ENCODE data around the gene LHFPL4. TPM values are rescaled to one million over a fixed set of nuclear protein-coding genes. Genes with fewer than 3 reads are reported as not detected.

LHFPL4 gene
- total RNA-seq, 2 donors from 2014 or later = not detected

DNA sequence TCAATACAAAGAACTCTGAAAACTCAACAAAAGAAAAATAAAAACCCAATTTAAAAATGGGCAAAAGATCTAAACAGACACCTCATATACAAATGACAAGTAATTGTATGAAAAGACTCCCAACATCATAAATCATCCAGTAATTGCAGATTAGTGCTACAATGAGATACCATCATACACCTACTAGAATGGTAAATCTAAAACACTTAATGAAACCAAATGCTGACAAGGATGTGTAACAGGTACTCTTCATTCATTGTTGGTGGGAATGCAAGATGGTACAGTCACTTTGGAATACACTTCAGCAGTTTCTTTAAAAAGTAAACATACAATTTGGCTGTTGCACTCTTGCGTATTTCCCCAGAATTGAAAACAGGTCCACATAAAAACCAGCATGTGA is 68.4 kb downstream of the LHFPL4 start:
- DNase-seq = no peak
- no peak overlapping the region for H3K4me3 Mint-ChIP-seq
- no peak for ATAC-seq
- no peaks in the 10 kb centered on the region for H3K27me3 Mint-ChIP-seq
- no peak overlapping the region for H3K27ac Mint-ChIP-seq
- H3K9me3 ChIP-seq (ENCODE audit: control insufficient read depth, low read length, poor library complexity, severe bottlenecking) = no peaks in the 10 kb centered on the region
- no peaks in the 10 kb centered on the region for H3K4me1 Mint-ChIP-seq
- H3K36me3 Mint-ChIP-seq (ENCODE audit: low read depth) = no peaks in the 10 kb centered on the region

DNA sequence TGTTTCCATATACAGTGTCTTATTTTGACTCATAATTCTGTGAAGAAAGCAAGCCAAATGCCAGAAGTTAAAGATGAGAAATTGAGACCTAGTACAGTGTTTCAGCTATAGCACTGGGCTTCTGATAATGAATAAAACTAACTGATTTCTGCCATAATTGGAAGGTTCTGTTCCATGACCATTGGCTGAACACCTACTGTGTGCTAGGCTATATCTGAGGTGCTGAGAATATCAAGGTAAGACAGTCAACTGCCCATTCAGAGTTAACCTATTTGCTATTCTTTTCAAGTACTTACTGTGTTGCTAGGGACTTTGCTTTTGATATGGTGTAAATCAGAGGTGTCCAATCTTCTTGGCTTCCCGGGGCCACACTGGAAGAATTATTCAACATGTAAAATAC is 73.4 kb downstream of the LHFPL4 start:
- Mint-ChIP-seq H3K4me3 (no peak overlapping the region), H3K36me3 (ENCODE audit: low read depth) (peaks cover 19% of the 10 kb centered on the region), H3K27ac (no peak overlapping the region), H3K4me1 (peaks cover 8% of the 10 kb centered on the region), H3K27me3 (no peaks in the 10 kb centered on the region)
- ATAC-seq (no peak), DNase-seq (no peak)
- H3K9me3 ChIP-seq (ENCODE audit: control insufficient read depth, low read length, poor library complexity, severe bottlenecking) = no peaks in the 10 kb centered on the region

DNA sequence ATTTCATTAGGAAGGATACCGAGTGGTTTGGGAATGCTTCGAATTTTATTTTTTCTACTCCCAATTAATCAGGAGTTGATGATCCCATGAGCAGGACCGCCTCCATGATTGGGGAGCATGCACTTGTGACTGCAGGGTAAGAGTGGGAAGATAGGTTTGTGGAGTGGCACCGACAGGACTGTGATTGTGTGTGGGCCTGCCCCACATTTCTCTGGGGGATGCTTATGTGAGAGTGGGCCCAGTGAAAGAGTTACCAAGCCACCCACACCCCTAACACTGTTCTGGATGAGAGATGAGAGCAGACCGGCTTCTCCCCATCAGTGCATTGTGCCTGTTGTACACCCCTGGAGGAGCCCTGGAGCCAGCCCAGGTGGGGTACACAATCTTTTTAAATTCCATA is 76.7 kb downstream of the LHFPL4 start:
- no peaks in the 10 kb centered on the region for H3K27me3 Mint-ChIP-seq
- no peak overlapping the region for H3K27ac Mint-ChIP-seq
- peaks cover 8% of the 10 kb centered on the region for H3K4me1 Mint-ChIP-seq
- ATAC-seq (no peak), DNase-seq (no peak)
- no peak overlapping the region for H3K4me3 Mint-ChIP-seq
- H3K36me3 Mint-ChIP-seq (ENCODE audit: low read depth) = peaks cover 28% of the 10 kb centered on the region
- no peaks in the 10 kb centered on the region for H3K9me3 ChIP-seq (ENCODE audit: control insufficient read depth, low read length, poor library complexity, severe bottlenecking)

DNA sequence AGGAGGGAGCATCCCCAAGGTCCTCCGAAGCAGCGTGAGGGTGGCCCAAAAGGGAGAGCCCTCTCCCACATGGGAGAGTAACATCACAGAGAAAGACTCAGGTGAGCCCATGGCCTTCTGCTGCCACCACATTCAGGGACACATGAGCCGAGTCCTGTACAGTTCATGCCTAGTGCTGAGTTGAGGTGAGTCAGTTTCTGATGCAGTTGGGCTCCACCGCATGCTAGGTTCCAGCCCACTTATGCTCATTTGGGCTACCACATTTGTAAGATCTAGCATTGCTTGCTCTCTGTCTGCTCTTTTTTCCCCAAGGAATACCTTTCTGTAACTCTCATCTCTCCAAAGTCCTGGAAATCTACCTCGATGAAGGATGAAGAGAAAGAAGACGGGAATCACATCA is 79.1 kb downstream of the LHFPL4 start:
- no peak for ATAC-seq
- Mint-ChIP-seq H3K27ac (no peak overlapping the region), H3K4me1 (peaks cover 7% of the 10 kb centered on the region), H3K36me3 (ENCODE audit: low read depth) (peaks cover 29% of the 10 kb centered on the region), H3K4me3 (no peak overlapping the region), H3K27me3 (no peaks in the 10 kb centered on the region)
- H3K9me3 ChIP-seq (ENCODE audit: control insufficient read depth, low read length, poor library complexity, severe bottlenecking) = no peaks in the 10 kb centered on the region
- DNase-seq = no peak

DNA sequence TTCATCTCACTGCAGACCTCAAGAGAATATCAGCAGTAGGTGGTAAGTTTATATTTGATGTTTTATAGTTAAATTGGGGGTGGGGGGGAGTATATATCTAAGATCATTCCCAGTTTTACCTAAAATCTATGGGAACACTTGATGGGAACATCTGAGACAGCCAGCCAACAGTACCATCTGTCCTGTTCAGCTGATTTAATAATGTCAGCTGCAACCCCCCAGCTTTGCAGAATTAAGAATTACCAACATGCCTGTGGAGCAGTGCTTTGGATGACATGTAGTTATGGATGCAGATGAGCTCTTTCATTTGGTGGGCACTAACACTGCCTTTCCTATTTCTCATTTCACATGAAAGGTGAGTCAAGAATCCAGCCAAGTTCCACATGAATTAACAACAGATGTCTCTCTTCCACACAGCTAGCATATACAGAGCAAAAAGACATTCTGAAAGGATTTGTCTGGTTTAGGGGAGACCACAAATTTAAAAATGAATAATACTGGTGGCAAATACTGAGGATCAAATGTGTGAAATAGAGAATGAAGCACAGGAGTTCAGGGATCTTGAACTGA is 80.0 kb downstream of the LHFPL4 start:
- Mint-ChIP-seq H3K27me3 (no peaks in the 10 kb centered on the region), H3K4me3 (no peak overlapping the region), H3K36me3 (ENCODE audit: low read depth) (peaks cover 28% of the 10 kb centered on the region), H3K27ac (no peak overlapping the region), H3K4me1 (peaks cover 5% of the 10 kb centered on the region)
- DNase-seq (no peak), ATAC-seq (no peak)
- no peaks in the 10 kb centered on the region for H3K9me3 ChIP-seq (ENCODE audit: control insufficient read depth, low read length, poor library complexity, severe bottlenecking)

DNA sequence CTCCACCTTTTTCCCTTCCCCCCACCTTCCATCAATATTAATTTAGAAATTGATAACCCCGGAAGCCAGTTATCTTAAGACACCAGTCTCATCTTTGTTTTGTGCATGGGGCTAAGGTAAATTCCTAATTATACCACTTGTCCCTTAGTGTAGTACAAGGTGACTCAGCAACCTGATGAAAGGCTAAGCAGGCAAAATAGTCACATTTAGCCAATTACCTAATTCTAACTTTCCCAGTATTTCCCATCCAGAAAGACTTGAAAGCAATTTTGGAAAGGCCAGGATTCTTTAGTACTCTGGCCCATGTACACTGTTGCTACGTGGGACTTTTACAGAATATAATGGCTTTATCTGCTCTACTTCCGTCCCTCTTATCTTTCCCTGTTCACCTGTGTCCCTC is 83.6 kb downstream of the LHFPL4 start:
- H3K4me3 Mint-ChIP-seq = no peak overlapping the region
- DNase-seq = no peak
- peak overlapping the region; percentile 11 for H3K27ac Mint-ChIP-seq

DNA sequence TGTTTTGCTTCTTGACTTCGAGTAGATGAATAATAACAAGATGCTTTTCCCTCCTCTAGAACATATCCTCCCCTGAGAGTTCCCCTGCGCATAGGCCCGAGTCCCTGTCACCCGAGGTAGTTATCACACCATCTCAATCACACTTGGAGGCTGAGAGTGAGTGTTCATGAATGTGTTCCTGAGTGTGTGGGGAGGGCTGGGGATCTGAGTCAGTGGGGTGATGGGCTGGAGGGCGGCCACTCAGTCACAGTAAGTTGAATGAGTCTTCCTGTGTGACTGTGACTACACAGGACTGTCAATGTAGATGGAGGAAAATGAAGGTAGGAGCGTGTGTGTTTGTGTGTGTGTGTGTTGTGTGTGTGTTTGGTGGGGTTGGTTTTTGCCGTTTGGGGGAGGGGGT is 85.2 kb downstream of the LHFPL4 start:
- H3K36me3 Mint-ChIP-seq (ENCODE audit: low read depth) = peaks cover 27% of the 10 kb centered on the region
- no peak for ATAC-seq
- no peak overlapping the region for H3K4me3 Mint-ChIP-seq
- DNase-seq = no peak
- H3K27me3 Mint-ChIP-seq = no peaks in the 10 kb centered on the region
- H3K27ac Mint-ChIP-seq = peak overlapping the region; percentile 85
- H3K4me1 Mint-ChIP-seq = peaks cover 15% of the 10 kb centered on the region
- no peaks in the 10 kb centered on the region for H3K9me3 ChIP-seq (ENCODE audit: control insufficient read depth, low read length, poor library complexity, severe bottlenecking)

More for the DNA sequence above, 83.6 kb downstream of the LHFPL4 start:
- peaks cover 29% of the 10 kb centered on the region for H3K36me3 Mint-ChIP-seq (ENCODE audit: low read depth)
- no peaks in the 10 kb centered on the region for H3K27me3 Mint-ChIP-seq
- no peak for ATAC-seq
- no peaks in the 10 kb centered on the region for H3K9me3 ChIP-seq (ENCODE audit: control insufficient read depth, low read length, poor library complexity, severe bottlenecking)
- peaks cover 15% of the 10 kb centered on the region for H3K4me1 Mint-ChIP-seq

DNA sequence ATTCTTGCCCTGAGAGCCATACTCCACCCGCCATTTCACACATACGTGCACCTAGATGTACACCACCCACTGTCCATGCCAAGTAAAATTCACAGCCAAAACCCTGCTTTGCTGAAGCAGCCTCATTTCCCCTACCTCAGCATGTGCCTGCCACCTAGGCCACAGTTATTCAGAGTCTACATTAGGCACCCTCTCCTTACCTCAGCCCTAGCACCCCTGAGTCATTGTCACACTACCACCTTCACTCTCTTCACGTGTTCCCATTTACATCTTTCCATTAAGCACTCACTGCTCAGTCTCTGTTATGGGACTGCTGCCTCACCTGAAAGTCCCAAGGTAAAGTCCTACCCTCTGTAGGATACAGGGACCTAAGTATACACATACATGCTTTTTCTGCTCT is 86.2 kb downstream of the LHFPL4 start:
- H3K4me3 Mint-ChIP-seq = no peak overlapping the region
- ATAC-seq (no peak), DNase-seq (no peak)
- no peaks in the 10 kb centered on the region for H3K9me3 ChIP-seq (ENCODE audit: control insufficient read depth, low read length, poor library complexity, severe bottlenecking)
- peak overlapping the region; percentile 85 for H3K27ac Mint-ChIP-seq
- no peaks in the 10 kb centered on the region for H3K27me3 Mint-ChIP-seq
- peaks cover 15% of the 10 kb centered on the region for H3K4me1 Mint-ChIP-seq
- peaks cover 22% of the 10 kb centered on the region for H3K36me3 Mint-ChIP-seq (ENCODE audit: low read depth)

DNA sequence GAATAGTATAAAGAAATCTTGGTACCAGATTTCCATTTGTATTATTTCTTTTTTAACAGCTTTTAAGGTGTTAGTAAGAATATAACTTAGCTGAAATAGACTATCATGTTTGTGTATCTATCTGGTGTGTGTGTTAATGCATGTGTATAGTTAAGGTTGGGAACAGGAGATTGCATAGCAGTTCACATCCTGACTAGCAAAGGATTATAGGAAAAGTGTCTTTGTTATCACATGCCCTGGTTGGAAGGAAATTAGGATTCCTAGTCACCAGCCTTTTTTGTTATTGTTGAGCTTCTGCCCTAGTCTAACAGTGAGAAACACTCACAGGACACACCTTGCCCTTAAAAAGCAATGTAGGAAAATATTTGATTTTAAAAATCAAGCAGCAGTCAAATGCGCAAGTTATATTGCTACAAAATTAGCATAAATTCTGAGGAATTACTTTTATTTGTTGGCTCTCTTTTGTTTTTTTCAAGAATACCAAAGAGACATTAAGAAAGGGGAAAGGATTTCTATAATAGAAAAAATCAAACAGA is 98.0 kb downstream of the LHFPL4 start:
- no peak for DNase-seq
- H3K9me3 ChIP-seq (ENCODE audit: control insufficient read depth, low read length, poor library complexity, severe bottlenecking) = no peaks in the 10 kb centered on the region
- Mint-ChIP-seq H3K4me1 (peaks cover 8% of the 10 kb centered on the region), H3K4me3 (no peak overlapping the region), H3K27me3 (no peaks in the 10 kb centered on the region), H3K27ac (no peak overlapping the region), H3K36me3 (ENCODE audit: low read depth) (peaks cover 2% of the 10 kb centered on the region)
- no peak for ATAC-seq

DNA sequence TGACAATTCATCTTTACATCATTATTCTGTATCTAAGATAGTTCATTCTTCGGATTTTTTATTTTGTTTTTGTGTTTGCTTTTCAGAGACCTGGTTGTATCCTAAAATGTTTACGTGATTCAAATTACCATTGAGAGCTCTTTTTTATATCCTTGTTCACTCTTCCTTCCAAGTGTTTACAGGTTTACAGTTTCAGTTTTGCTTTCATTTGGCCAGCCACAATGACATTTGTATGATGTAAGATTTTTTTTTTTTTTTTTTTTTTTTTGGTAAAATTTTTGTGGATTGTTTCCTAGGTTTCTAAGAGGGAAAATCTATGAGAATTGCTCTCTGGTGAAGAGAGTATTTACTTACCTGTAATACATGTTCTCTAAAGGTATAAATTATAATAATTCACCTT is 101.2 kb downstream of the LHFPL4 start:
- Mint-ChIP-seq H3K4me1 (peaks cover 16% of the 10 kb centered on the region), H3K27me3 (no peaks in the 10 kb centered on the region), H3K36me3 (ENCODE audit: low read depth) (peaks cover 9% of the 10 kb centered on the region), H3K27ac (peak overlapping the region; percentile 93), H3K4me3 (peak overlapping the region; percentile 52)
- H3K9me3 ChIP-seq (ENCODE audit: control insufficient read depth, low read length, poor library complexity, severe bottlenecking) = no peaks in the 10 kb centered on the region
- DNase-seq (no peak), ATAC-seq (peak; percentile 52)

DNA sequence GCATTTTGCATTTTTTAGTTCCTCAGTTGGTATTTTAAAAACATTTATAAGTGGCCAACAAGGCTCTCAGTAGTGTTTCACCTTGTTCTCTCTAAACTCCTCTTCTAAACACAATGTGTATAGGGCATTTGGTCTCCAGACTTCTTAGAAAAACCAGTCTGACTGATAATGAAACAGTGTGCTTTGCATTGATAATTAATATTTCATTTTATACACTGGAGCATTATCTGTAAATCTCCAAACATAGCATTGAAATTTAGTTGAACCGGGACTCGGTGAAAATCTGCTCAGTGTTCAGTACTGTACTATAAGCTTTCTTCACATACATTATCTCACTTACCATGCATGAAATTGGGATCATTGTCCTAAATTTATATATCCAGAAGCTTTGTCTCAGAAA is 102.6 kb downstream of the LHFPL4 start:
- no peaks in the 10 kb centered on the region for H3K9me3 ChIP-seq (ENCODE audit: control insufficient read depth, low read length, poor library complexity, severe bottlenecking)
- Mint-ChIP-seq H3K4me3 (no peak overlapping the region), H3K4me1 (peaks cover 16% of the 10 kb centered on the region), H3K36me3 (ENCODE audit: low read depth) (peaks cover 9% of the 10 kb centered on the region), H3K27me3 (no peaks in the 10 kb centered on the region), H3K27ac (peak overlapping the region; percentile 93)
- ATAC-seq (no peak), DNase-seq (no peak)

DNA sequence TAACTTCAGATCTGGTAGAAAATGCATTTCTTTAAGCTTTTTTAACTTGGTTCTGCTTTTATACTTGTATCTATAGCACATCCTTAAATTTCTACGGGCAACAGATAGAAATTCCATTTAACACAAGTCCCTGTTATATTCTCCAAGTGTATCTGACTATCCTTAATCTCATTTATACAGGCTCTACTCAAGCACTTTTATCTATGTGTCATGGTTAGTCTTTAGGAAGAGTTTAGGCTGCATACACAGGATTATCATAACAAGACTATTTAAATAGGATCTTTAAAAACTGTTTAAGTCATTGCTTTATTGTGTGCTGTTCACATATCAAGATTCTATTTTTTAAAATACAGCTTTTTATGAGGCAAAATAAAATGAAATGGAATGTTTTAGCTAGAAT is 103.5 kb downstream of the LHFPL4 start:
- peaks cover 9% of the 10 kb centered on the region for H3K36me3 Mint-ChIP-seq (ENCODE audit: low read depth)
- no peaks in the 10 kb centered on the region for H3K9me3 ChIP-seq (ENCODE audit: control insufficient read depth, low read length, poor library complexity, severe bottlenecking)
- no peaks in the 10 kb centered on the region for H3K27me3 Mint-ChIP-seq
- H3K4me1 Mint-ChIP-seq = peaks cover 16% of the 10 kb centered on the region
- no peak overlapping the region for H3K4me3 Mint-ChIP-seq
- ATAC-seq (no peak), DNase-seq (no peak)
- H3K27ac Mint-ChIP-seq = no peak overlapping the region

DNA sequence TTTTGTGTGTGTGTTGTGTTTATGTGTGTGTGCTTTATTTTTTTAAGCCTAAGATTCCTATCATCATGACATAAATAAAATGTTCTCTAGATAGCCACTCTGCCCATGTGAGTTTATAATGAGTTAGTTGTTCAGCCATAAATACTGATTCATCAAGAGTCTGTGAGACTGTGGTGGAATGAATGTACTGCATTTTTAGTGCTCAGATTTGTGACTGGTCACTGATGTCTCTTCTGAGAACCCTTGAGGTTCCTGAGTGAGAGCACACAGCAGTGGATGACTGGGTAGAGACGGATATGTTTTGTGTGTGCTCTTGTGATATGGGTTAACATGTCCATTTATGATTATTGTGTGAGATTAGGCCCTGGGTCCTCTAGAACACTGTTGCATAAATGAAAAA is 105.0 kb downstream of the LHFPL4 start:
- ATAC-seq = no peak
- DNase-seq = no peak
- Mint-ChIP-seq H3K4me1 (peaks cover 18% of the 10 kb centered on the region), H3K27me3 (no peaks in the 10 kb centered on the region), H3K36me3 (ENCODE audit: low read depth) (peaks cover 15% of the 10 kb centered on the region), H3K27ac (peak overlapping the region; percentile 69), H3K4me3 (no peak overlapping the region)
- H3K9me3 ChIP-seq (ENCODE audit: control insufficient read depth, low read length, poor library complexity, severe bottlenecking) = no peaks in the 10 kb centered on the region

Measured in T-helper 17 cell (primary cell).